SH-SY5Y (cell line): ENCODE measurements around the gene PCDHGC4.

Source experiments
- GATA2 ChIP-seq: IDR thresholded peaks from 2 replicates; pipeline ENCODE4 v1.6.1; 2011; ENCODE audit warnings: mild to moderate bottlenecking, low read depth, low read length
- GATA3 ChIP-seq: IDR thresholded peaks from 2 replicates; pipeline ENCODE4 v1.6.1; 2011; ENCODE audit warnings: low read depth, mild to moderate bottlenecking, low read length, moderate library complexity

The PCDHGC4 gene

DNA sequence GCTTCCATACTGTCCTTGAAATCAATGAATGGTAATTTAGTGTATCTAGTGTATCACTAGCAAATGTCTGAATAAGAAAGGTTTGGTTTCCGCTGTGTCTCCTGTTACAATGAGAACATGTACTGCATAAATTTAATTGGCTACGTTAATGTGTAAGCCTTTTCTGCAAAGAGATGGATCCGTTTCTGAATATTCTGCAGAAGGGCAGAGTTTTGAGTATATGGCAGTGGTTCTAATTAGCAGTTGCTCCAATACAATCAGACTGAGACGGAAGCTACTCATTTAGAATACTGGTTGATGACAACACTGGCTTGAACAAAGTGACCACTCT, 555 bp upstream of the PCDHGC4 start:
- TF ChIP-seq GATA2 (no peak), GATA3 (no peak)

DNA sequence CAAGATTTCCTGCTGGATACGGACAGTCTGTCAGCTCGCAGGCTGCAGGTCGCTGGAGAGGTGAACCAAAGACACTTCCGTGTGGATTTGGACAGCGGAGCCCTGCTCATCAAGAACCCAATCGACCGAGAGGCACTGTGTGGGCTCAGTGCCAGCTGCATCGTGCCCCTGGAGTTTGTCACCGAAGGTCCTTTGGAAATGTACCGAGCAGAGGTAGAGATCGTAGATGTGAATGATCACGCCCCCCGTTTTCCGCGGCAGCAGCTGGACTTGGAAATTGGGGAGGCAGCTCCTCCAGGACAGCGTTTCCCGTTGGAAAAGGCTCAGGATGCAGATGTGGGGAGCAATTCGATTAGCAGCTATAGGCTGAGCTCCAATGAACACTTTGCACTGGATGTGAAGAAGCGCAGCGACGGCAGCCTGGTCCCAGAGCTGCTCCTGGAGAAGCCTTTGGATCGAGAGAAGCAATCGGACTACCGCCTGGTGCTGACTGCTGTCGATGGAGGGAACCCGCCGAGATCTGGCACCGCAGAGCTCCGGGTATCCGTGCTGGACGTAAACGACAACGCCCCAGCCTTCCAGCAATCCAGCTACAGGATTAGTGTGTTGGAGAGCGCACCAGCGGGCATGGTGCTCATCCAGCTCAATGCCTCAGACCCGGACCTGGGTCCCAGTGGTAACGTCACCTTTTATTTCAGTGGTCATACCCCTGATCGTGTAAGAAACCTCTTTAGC, 658 bp downstream of the PCDHGC4 start:
- TF ChIP-seq GATA2 (no peak), GATA3 (no peak)

DNA sequence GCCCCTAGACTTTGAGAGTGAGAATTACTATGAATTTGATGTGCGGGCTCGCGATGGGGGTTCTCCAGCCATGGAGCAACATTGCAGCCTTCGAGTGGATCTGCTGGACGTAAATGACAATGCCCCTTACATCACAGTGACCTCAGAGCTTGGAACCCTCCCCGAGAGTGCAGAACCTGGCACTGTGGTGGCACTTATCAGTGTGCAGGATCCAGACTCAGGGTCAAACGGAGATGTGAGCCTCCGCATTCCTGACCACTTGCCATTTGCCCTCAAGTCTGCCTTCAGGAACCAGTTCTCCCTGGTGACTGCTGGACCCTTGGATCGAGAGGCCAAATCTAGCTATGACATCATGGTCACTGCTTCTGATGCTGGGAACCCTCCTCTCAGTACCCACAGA, 1.3 kb downstream of the PCDHGC4 start:
- TF ChIP-seq GATA2 (no peak), GATA3 (no peak)

DNA sequence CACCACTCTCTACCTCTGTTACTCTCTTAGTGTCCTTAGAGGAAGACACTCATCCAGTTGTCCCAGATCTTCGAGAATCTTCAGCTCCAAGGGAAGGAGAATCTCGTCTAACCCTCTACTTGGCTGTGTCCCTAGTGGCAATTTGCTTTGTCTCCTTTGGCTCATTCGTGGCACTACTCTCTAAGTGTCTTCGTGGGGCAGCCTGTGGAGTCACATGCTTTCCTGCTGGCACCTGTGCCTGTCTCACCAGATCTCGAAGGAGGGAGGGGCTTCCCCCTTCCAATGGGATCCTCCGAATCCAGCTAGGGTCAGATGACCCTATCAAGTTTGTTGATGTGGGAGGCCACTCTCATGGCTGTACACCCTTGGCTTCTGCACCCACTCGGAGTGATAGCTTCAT, 2.3 kb downstream of the PCDHGC4 start:
- no peak for TF ChIP-seq GATA2

DNA sequence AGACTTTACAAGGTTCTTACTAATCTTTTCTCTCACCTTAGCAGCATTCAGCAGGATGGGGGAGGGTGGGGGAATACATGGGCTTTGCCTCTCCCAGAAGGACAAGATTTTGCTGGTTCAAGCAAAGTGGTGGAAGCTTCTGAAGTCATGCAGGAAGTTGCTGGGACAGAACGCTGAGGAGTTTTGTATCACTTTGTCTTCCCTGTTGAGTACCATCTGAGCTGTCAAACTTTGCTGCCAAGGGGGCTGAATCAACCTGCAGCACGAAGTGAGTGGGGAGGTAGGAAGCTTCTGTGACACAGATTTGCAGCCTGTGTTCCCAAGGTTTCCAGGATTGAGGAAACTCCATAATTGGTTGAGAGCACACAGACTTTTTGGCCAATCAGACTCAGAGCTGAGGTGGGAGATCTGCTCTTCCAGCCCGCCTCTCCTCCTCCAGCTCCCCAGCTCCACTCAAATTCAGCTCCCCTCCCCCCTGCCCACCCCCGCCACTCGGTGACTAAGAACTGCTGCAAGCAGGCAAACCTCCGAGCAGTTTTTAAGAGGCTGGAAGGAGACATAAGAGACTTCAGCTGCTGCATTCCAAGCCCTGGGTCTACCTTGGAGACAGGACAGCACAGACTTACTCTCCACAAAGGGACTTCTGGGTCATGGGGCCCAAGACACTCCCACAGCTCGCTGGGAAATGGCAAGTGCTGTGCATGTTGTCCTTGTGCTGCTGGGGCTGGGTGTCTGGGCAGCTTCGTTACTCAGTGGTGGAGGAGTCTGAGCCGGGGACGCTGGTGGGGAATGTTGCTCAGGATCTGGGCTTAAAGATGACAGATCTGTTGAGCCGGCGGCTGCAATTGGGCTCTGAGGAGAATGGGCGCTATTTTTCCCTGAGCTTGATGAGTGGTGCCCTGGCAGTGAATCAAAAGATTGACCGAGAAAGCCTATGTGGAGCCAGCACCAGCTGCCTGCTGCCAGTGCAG, 4.0 kb downstream of the PCDHGC4 start, which contains the start of gene PCDHGC5:
Gene PCDHGC5, plus strand, starts transcription at position 491 of the 971 bp plus-strand sequence. Its CDS starts 160 bp downstream, at position 651.
- TF ChIP-seq GATA3: no peak
- no peak for TF ChIP-seq GATA2

DNA sequence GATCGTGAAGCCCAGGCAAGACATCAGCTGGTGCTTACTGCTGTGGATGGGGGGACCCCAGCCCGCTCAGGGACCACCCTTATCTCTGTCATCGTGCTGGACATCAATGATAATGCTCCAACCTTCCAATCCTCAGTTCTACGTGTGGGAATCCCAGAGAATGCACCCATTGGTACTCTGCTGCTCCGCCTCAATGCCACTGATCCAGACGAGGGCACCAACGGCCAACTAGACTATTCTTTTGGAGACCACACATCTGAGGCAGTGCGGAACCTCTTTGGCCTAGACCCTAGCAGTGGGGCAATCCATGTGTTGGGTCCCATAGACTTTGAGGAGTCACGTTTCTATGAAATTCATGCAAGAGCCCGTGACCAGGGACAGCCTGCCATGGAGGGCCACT, 5.0 kb downstream of the PCDHGC4 start:
- TF ChIP-seq GATA3: no peak
- TF ChIP-seq GATA2: no peak

DNA sequence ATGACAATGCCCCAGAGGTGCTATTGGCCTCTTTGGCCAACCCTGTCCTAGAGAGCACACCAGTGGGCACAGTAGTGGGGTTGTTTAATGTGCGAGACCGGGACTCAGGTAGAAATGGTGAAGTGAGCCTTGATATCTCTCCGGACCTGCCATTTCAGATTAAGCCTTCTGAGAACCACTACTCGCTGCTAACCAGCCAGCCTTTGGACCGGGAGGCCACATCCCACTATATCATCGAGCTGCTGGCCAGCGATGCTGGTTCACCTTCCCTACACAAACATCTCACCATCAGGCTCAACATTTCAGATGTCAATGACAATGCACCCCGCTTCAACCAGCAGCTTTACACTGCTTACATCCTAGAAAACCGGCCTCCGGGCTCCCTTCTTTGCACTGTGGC, 5.4 kb downstream of the PCDHGC4 start:
- no peak for TF ChIP-seq GATA3
- TF ChIP-seq GATA2: no peak

DNA sequence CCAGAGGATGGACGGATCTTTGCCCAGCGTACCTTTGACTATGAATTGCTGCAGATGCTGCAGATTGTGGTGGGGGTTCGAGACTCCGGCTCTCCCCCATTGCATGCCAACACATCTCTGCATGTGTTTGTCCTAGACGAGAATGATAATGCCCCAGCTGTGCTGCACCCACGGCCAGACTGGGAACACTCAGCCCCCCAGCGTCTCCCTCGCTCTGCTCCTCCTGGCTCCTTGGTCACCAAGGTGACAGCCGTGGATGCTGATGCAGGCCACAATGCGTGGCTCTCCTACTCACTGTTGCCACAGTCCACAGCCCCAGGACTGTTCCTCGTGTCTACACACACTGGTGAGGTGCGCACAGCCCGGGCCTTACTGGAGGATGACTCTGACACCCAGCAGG, 5.9 kb downstream of the PCDHGC4 start:
- TF ChIP-seq GATA2: no peak
- TF ChIP-seq GATA3: no peak

DNA sequence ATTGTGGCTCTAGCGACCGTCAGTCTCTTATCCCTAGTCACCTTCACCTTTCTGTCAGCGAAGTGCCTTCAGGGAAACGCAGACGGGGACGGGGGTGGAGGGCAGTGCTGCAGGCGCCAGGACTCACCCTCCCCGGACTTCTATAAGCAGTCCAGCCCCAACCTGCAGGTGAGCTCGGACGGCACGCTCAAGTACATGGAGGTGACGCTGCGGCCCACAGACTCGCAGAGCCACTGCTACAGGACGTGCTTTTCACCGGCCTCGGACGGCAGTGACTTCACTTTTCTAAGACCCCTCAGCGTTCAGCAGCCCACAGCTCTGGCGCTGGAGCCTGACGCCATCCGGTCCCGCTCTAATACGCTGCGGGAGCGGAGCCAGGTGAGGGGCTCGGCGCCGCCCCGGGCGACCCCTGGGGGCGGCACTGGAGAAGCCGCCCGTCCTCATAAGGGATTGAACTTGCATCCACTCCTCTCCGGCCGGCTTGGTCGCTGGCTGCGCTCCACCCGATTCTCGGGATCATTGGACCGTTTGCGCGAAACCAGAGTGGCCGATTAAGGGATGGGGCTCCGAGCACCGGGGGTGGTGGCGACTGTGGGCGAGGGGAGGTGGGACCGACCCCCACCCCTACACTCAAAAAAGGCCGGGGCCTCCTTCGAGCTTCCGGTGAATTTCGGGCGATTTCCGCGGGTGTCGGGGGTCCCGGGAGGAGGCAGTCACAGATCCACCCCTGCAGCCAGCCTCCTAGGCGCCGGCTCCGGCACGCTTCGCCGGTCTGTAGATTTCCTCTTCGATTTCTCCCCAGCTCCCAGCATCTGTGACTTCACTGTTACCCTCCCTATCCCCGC, 6.7 kb downstream of the PCDHGC4 start:
- TF ChIP-seq GATA3 (no peak), GATA2 (no peak)

DNA sequence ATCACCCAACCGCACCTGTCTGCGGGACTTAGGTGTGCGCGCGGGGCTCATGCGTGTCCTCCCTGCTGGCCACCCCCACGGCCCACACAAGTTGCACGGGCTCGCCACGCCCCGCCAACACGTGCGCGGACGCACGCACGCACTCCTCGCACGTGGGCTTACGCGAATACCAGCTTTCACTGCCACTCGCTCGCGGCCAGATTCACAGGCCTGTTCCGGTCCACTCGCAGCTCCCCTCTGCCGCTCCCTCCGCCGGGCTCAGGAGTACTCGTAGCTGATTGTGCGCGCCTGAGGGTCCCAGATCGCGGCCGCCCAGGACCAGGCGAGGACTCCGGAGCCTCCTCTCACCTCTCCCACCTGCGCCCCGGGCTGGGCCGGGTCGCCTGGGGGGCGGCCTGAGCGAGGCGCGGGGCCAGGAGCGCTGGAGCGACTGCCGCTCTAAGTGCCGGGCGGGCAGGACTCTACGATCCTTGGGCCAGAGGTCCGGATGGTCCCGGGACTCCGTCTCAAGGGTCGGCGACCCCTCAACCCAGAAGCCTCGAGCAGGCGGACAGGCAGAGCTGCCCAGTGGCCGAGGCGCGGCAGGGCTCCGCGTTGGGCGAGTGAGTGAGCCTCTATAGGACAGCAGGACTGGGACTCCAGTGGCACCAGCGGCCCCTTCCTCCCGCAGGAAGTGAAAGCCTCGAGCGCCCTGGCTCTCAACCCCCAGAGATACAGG, 7.5 kb downstream of the PCDHGC4 start:
- TF ChIP-seq GATA2 (no peak), GATA3 (no peak)

DNA sequence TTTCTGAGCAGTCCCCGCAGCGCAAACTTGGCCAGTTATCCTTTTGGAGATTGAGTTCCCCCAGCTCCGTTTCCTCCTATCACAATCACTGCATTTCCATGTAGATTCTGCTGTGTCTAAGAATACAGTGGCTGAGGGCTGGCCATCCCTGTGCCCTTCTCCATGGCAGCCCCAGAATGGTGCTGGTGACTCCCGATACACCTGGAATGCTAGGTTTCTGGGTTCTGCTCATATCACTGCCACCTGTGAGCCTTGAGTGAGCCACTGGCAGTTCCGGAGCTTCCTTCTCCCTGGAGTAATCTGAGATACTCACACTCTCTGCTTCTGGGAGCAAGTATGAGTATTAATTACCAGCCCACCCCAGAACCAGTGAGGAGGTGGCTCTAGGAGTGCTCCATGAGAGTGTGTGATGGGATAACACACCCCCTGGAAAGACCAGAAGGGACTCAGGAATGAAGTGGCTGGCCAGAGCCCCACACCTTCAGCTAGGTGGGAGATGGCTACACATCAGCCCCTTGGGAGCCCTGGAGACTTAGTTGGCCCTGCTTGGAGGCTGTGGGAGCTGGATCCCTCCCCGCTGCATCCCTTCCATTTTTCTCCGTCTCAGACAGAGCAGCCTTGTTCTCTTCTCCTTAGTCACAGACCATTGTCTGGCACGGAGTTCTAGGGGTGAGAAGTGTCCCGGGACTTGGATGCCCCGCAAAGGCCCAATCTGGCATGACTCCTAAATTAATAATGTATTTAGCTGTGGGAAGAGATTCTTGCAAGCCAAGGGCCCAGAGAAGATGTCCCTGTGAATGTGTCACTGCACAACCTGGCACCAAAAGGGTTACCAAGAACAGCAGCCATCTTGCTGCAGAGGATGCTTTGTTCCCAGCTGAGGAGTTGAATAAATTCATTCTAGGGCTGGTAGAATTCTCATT, 8.9 kb downstream of the PCDHGC4 start:
- no peak for TF ChIP-seq GATA3
- no peak for TF ChIP-seq GATA2

DNA sequence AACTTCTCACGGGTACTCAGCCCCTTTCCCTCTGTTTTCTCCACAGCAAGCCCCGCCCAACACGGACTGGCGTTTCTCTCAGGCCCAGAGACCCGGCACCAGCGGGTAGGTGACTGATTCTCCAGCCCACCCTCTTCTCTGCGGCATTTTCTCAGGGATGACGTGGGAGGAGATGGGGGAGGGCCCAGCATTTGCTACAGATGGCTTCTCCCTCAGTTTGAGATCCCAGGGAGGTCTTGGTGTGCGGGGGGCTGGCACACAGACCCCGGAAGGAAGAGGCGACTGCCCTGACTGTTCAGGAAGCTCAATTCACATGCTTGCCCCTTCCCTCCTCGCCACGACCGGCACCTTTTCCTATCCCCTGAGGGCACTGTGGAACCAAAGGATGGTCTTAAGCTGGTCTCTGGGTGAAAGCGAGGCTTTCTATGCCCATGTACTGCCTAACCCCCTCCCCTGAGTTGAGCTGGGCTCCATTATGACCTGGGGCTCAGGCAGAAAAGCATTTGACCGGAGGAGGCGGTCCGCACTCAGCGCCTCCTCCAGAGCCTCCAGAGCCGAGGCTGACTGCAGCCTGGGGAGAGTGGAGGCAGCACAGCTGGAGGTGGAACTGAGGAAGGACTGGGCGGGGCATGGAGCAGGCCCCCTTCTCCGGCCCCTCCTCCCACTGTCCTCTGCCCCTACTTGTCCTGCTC, 10.1 kb downstream of the PCDHGC4 start:
- no peak for TF ChIP-seq GATA3
- no peak for TF ChIP-seq GATA2
